Tibial nerve (tissue), 4 donors: ENCODE data around the gene ADAP1. TPM values are rescaled to one million over a fixed set of nuclear protein-coding genes. Genes with fewer than 3 reads are reported as not detected.
A peak's percentile ranks its signal among the peaks of the same experiment; 100 is the strongest.

ENCODE experiments used
- DNase-seq, 2 donors: peaks; one replicate each; pipeline ENCODE4 v3.0.0-alpha.2; 2019; ENCODE audit warnings: low spot score in 2 of 2
- H3K27ac ChIP-seq, 4 donors: fragments of 200-600 bp; sonication (generic) in 3 of 4; one replicate each; pipeline ENCODE4 v1.5.1; 2017 to 2019; ENCODE audit warnings: mild to moderate bottlenecking in 1 of 4
- H3K27me3 ChIP-seq, 2 donors: fragments of 200-600 bp; sonication (generic) in 1 of 2; one replicate each; pipeline versions ENCODE4 v1.5.1 to v1.6.0; 2017 to 2019
- H3K36me3 ChIP-seq, 3 donors: fragments of 200-600 bp; sonication (generic); one replicate each; pipeline ENCODE4 v1.5.1; 2018 to 2019
- H3K4me1 ChIP-seq, 4 donors: fragments of 200-600 bp; sonication (generic) in 3 of 4; one replicate each; pipeline ENCODE4 v1.5.1; 2017 to 2019
- H3K4me3 ChIP-seq, 4 donors: fragments of 200-600 bp; sonication (generic) in 3 of 4; one replicate each; pipeline ENCODE4 v1.5.1; 2017 to 2019; ENCODE audit warnings: mild to moderate bottlenecking in 1 of 4, moderate library complexity in 1 of 4
- H3K9me3 ChIP-seq, 4 donors: fragments of 200-600 bp; sonication (generic) in 3 of 4; one replicate each; pipeline ENCODE4 v1.5.1; 2017 to 2019
- CTCF ChIP-seq, 5 experiments: fragments of 200-600 bp in 3 of 5; fragments of 450-650 bp in 2 of 5; sonication (generic) in 3 of 5; IDR thresholded peaks; one replicate each; pipeline ENCODE4 v1.5.1; 2016 to 2019; ENCODE audit warnings: antibody characterized with exemption in 5 of 5, mild to moderate bottlenecking in 3 of 5, moderate library complexity in 2 of 5
- EP300 ChIP-seq, 2 donors: sonication (generic); formaldehyde crosslinking; IDR thresholded peaks; one replicate each; pipeline ENCODE4 v1.6.1; 2017; ENCODE audit warnings: antibody characterized with exemption in 2 of 2, mild to moderate bottlenecking in 1 of 2
- POLR2A ChIP-seq, 2 donors: fragments of 450-650 bp; IDR thresholded peaks; one replicate each; pipeline ENCODE4 v1.6.1; 2017; ENCODE audit warnings: antibody characterized with exemption in 2 of 2, mild to moderate bottlenecking in 2 of 2, moderate library complexity in 2 of 2
- WGBS, 2 donors: methylation state at CpG; one replicate each; pipeline ENCODE4 v1.1.5; 2018; 5-methylcytosine and 5-hydroxymethylcytosine counted together
- total RNA-seq, 4 donors: library from RNA; depleted of rRNA; stranded (reverse); fragments of >200 nt; gene quantifications; one replicate each; pipeline ENCODE4 v1.1.0, GENCODE V29; 2016

The ADAP1 gene
- total RNA-seq, 4 donors from 2014 or later, result 29.3 to 53.0 (median 39.6) TPM

- H3K4me1 ChIP-seq, result peaks cover 0 to 40% (median 17%) of the 10 kb centered on the region in 4 donors
- H3K36me3 ChIP-seq, result no peaks in the 10 kb centered on the region
- no peak overlapping the region for H3K4me3 ChIP-seq
- H3K27me3 ChIP-seq, result peaks cover 0 to 46% of the 10 kb centered on the region in 2 donors
- no peak for DNase-seq
- no peak overlapping the region for H3K27ac ChIP-seq
- H3K9me3 ChIP-seq, result no peaks in the 10 kb centered on the region
- TF ChIP-seq CTCF (IDR thresholded peaks at IDR 0.05) (no peak), POLR2A (IDR thresholded peaks at IDR 0.05) (no peak), EP300 (IDR thresholded peaks at IDR 0.05) (no peak)
- WGBS, 2 donors, result 74 to 75% methylated on average over 20 of the region's 20 CpGs
These were observed 4.8 kb upstream of the ADAP1 start for GRCh38 chr7:959271-959670.

GRCh38 chr7:958221-959200, 4.0 kb upstream of the ADAP1 start:
- 77 to 81% methylated on average over 29 to 36 of the region's 36 CpGs for WGBS, 2 donors
- Histone ChIP-seq H3K9me3 (no peaks in the 10 kb centered on the region), H3K27ac (no peak overlapping the region), H3K4me3 (no peak overlapping the region), H3K36me3 (no peaks in the 10 kb centered on the region), H3K4me1 (peaks cover 0 to 37% (median 14%) of the 10 kb centered on the region in 4 donors), H3K27me3 (peaks cover 0 to 50% of the 10 kb centered on the region in 2 donors)
- DNase-seq, result no peak
- no peak for TF ChIP-seq EP300 (IDR thresholded peaks at IDR 0.05)
- TF ChIP-seq POLR2A (IDR thresholded peaks at IDR 0.05), result no peak
- no peak for TF ChIP-seq CTCF (IDR thresholded peaks at IDR 0.05)

GRCh38 chr7:957418-958220, 3.1 kb upstream of the ADAP1 start:
- Histone ChIP-seq H3K27ac (no peak overlapping the region), H3K27me3 (peaks cover 0 to 54% of the 10 kb centered on the region in 2 donors), H3K9me3 (no peaks in the 10 kb centered on the region), H3K36me3 (no peaks in the 10 kb centered on the region), H3K4me3 (no peak overlapping the region), H3K4me1 (peaks cover 0 to 37% (median 12%) of the 10 kb centered on the region in 4 donors)
- 54 to 67% methylated on average over 22 to 24 of the region's 32 CpGs for WGBS, 2 donors
- peak in 1 of 2 donors; percentile 36 for DNase-seq
- TF ChIP-seq EP300 (IDR thresholded peaks at IDR 0.05), result peak in 1 of 2 donors; percentile 29
- TF ChIP-seq CTCF (IDR thresholded peaks at IDR 0.05), result no peak
- TF ChIP-seq POLR2A (IDR thresholded peaks at IDR 0.05), result no peak

GRCh38 chr7:956031-956430, 1.6 kb upstream of the ADAP1 start:
- Histone ChIP-seq H3K36me3 (no peaks in the 10 kb centered on the region), H3K4me1 (peaks cover 0 to 38% (median 15%) of the 10 kb centered on the region in 4 donors), H3K4me3 (no peak overlapping the region), H3K27ac (no peak overlapping the region), H3K9me3 (no peaks in the 10 kb centered on the region), H3K27me3 (peaks cover 0 to 52% of the 10 kb centered on the region in 2 donors)
- no peak for DNase-seq
- TF ChIP-seq POLR2A (IDR thresholded peaks at IDR 0.05) (no peak), CTCF (IDR thresholded peaks at IDR 0.05) (no peak), EP300 (IDR thresholded peaks at IDR 0.05) (no peak)
- WGBS, 2 donors, result 81 to 90% methylated on average over 10 of the region's 10 CpGs
